ENCODE data around the gene TMTC3. TPM values are rescaled to one million over a fixed set of nuclear protein-coding genes. Genes with fewer than 3 reads are reported as not detected.
A peak's percentile ranks its signal among the peaks of the same experiment; 100 is the strongest.

TMTC3 gene
- total and polyA plus RNA-seq, 2 donors (not counting 3 experiments of a cell fraction or from before 2014, with no cell fraction given), result 7.8 to 36.5 TPM

GRCh38 chr12:88153959-88154358 is 11.9 kb downstream of the TMTC3 start:
- FAIRE-seq (no peak), DNase-seq (ENCODE audit: low read depth, low spot score) (peak; percentile 62)
- dilution Hi-C loops (cut with MboI; ENCODE audit: extremely low pct_ligation_motif_present, low sequenced_read_pairs), result no loop called here
- CTCF ChIA-PET, result interaction anchor here (0.9 to 3.5 kb wide), 9 partner anchors 9 to 840 kb away, joined by 3 to 44 read pairs (median 5); partner anchors contain the start of genes CEP290 and KITLG
- H3K36me3 ChIP-seq (ENCODE audit: control insufficient read depth in 2 of 2, extremely low read depth in 1 of 2, insufficient read depth in 2 of 2, low read length in 2 of 2), result peaks cover 0 to 2% of the 10 kb centered on the region in 2 experiments
- peak overlapping the region; percentile 23 for H3K9ac ChIP-seq (replicated peaks; ENCODE audit: extremely low read depth, insufficient read depth, low read length)
- no peaks in the 10 kb centered on the region for H3K79me2 ChIP-seq (ENCODE audit: control insufficient read depth, insufficient read depth, low read length)
- no peak overlapping the region for H3K27ac ChIP-seq (ENCODE audit: insufficient read depth, low read depth, low read length)
- intact Hi-C loops (cut with micrococcal nuclease), result loop anchor here (1.0 to 2.0 kb wide), 5 partner anchors 239 to 1375 kb away; no protein-coding TSS in a partner anchor
- no peaks in the 10 kb centered on the region for H3K27me3 ChIP-seq (ENCODE audit: control insufficient read depth in 2 of 2, insufficient read depth in 2 of 2, low read length in 2 of 2)
- H3K9me3 ChIP-seq (replicated peaks; ENCODE audit: control insufficient read depth, insufficient read depth, low read length), result no peaks in the 10 kb centered on the region
- no peak overlapping the region for H2AFZ ChIP-seq (ENCODE audit: low read depth, low read length)
- no peak overlapping the region for H3K4me2 ChIP-seq (ENCODE audit: insufficient read depth, low read length)
- POLR2A ChIA-PET, result no interaction called here
- no peaks in the 10 kb centered on the region for H3K9me1 ChIP-seq (replicated peaks; ENCODE audit: control insufficient read depth, extremely low read depth, insufficient read depth, low read length)
- BruUV-seq (replicated peaks), result no TSS peak
- no peak overlapping the region for H3K4me3 ChIP-seq (replicated peaks in 1 of 3; ENCODE audit: insufficient read depth in 1 of 3, low read depth in 1 of 3, low read length in 3 of 3)
- H4K20me1 ChIP-seq (replicated peaks; ENCODE audit: control insufficient read depth, extremely low read depth, insufficient read depth, low read length), result no peaks in the 10 kb centered on the region
- H3K4me1 ChIP-seq (ENCODE audit: control insufficient read depth, extremely low read depth, insufficient read depth, low read length), result no peaks in the 10 kb centered on the region
- no peak for TF ChIP-seq MYC (IDR thresholded peaks at IDR 0.05; ENCODE audit: low read depth, low read length)
- TF ChIP-seq MAX (IDR thresholded peaks at IDR 0.05; ENCODE audit: insufficient read depth, insufficient read length), result no peak
- no peak for TF ChIP-seq JUN (IDR thresholded peaks at IDR 0.05; ENCODE audit: borderline replicate concordance, insufficient read depth, insufficient read length, low read depth)
- TF ChIP-seq GATA2 (IDR thresholded peaks at IDR 0.05; ENCODE audit: insufficient read depth, insufficient read length, low read depth, low read length), result no peak
- no peak for TF ChIP-seq POLR2AphosphoS5 (IDR thresholded peaks at IDR 0.05; ENCODE audit: insufficient read depth, low read depth, low read length)
- TF ChIP-seq CTCF (IDR thresholded peaks at IDR 0.05; ENCODE audit: extremely low read depth in 1 of 2, insufficient read depth in 1 of 2, low read depth in 1 of 2, low read length in 2 of 2), result peak in 1 of 2 donors; percentile 2

Data from endothelial cell of umbilical vein (primary cell).